Measurements from ENCODE around the gene FBXO17. TPM values are rescaled to one million over a fixed set of nuclear protein-coding genes. Genes with fewer than 3 reads are reported as not detected.

Gene FBXO17
- total and polyA plus RNA-seq, 2 of the 13 experiments (the other 11 are each of a cell fraction or from before 2014, with no cell fraction given), result 22.1 to 58.7 TPM

- TF ChIP-seq, protein P1, sequence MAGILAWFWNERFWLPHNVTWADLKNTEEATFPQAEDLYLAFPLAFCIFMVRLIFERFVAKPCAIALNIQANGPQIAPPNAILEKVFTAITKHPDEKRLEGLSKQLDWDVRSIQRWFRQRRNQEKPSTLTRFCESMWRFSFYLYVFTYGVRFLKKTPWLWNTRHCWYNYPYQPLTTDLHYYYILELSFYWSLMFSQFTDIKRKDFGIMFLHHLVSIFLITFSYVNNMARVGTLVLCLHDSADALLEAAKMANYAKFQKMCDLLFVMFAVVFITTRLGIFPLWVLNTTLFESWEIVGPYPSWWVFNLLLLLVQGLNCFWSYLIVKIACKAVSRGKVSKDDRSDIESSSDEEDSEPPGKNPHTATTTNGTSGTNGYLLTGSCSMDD (CRISPR knock-in tag; IDR thresholded peaks at IDR 0.05), result no peak
- TF ChIP-seq ZNF800 (CRISPR knock-in tag; IDR thresholded peaks at IDR 0.05) (0 out of 2 replicates have a peak, but pooled peaks have one; percentile 3), CAMTA2 (CRISPR knock-in tag; IDR thresholded peaks at IDR 0.05; ENCODE audit: borderline replicate concordance) (no peak), MED8 (CRISPR knock-in tag; IDR thresholded peaks at IDR 0.05; ENCODE audit: insufficient replicate concordance) (no peak), ZNF572 (CRISPR knock-in tag; IDR thresholded peaks at IDR 0.05) (no peak), NFYC (CRISPR knock-in tag; IDR thresholded peaks at IDR 0.05) (no peak), ZBTB44 (CRISPR knock-in tag; IDR thresholded peaks at IDR 0.05) (no peak), ZNF776 (CRISPR knock-in tag; IDR thresholded peaks at IDR 0.05) (peak; percentile 84; the same call in 1 of the 2 replicates), JUN (CRISPR knock-in tag; IDR thresholded peaks at IDR 0.05) (no peak), ZFP90 (CRISPR knock-in tag; IDR thresholded peaks at IDR 0.05; ENCODE audit: borderline replicate concordance) (no peak), MIER3 (CRISPR knock-in tag; IDR thresholded peaks at IDR 0.05; ENCODE audit: borderline replicate concordance) (no peak), GPN1 (CRISPR knock-in tag; IDR thresholded peaks at IDR 0.05; ENCODE audit: borderline replicate concordance) (no peak), CENPT (CRISPR knock-in tag; IDR thresholded peaks at IDR 0.05; ENCODE audit: low read depth) (no peak), ZNF512 (CRISPR knock-in tag; IDR thresholded peaks at IDR 0.05) (no peak), TCF7 (IDR thresholded peaks at IDR 0.05; ENCODE audit: low read depth) (no peak), HOXA5 (CRISPR knock-in tag; IDR thresholded peaks at IDR 0.05) (peak; percentile 19; the same call in 1 of the 2 replicates), ZSCAN9 (CRISPR knock-in tag; IDR thresholded peaks at IDR 0.05; ENCODE audit: borderline replicate concordance) (no peak), RCOR2 (CRISPR knock-in tag; IDR thresholded peaks at IDR 0.05) (no peak)
- TF ChIP-seq, protein P2, sequence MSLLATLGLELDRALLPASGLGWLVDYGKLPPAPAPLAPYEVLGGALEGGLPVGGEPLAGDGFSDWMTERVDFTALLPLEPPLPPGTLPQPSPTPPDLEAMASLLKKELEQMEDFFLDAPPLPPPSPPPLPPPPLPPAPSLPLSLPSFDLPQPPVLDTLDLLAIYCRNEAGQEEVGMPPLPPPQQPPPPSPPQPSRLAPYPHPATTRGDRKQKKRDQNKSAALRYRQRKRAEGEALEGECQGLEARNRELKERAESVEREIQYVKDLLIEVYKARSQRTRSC (CRISPR knock-in tag; IDR thresholded peaks at IDR 0.05; ENCODE audit: low read depth), result no peak
- TF ChIP-seq, protein P3, sequence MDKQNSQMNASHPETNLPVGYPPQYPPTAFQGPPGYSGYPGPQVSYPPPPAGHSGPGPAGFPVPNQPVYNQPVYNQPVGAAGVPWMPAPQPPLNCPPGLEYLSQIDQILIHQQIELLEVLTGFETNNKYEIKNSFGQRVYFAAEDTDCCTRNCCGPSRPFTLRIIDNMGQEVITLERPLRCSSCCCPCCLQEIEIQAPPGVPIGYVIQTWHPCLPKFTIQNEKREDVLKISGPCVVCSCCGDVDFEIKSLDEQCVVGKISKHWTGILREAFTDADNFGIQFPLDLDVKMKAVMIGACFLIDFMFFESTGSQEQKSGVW (CRISPR knock-in tag; IDR thresholded peaks at IDR 0.05; ENCODE audit: borderline replicate concordance), result no peak
Measured at GRCh38 chr19:38975214-38975860, at the start of gene FBXO17 (continued).
